Stimulated activated CD8-positive, alpha-beta memory T cell treated with anti-CD3 and anti-CD28 coated beads, Interleukin-4, amount 100 ng/mL, for 4 hours (primary cell): ENCODE data around the gene RUFY1.
"Not testable (repeated sequence)": the region's sequence is repeated elsewhere in the genome, so short reads cannot be mapped to it uniquely, and the experiment has no call there.

Experiments
- DNase-seq, 2 donors: peaks; one replicate each; pipeline ENCODE4 v3.0.0-alpha.2; 2020; ENCODE audit warnings: low read depth in 2 of 2, low spot score in 1 of 2

Gene RUFY1

DNA sequence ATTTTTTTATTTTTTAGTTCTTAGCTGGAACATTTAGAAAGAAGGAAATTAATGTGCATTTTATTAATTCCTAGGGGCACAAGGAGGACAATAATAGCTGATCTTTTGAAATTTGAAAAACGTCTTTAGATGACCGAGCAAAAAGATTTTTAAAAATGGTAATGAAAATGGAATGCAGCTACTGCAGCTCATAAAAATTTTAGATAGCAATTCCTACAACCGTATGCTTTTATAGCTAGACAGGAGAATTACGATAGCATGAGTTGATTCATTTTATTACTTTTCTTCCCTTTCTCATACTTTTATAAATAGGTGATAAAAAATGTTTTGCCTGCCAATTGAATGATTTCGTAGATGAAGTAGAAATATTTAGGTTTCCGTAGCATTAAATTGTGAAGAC lies 13.7 kb upstream of the RUFY1 start:
- no peak for DNase-seq

DNA sequence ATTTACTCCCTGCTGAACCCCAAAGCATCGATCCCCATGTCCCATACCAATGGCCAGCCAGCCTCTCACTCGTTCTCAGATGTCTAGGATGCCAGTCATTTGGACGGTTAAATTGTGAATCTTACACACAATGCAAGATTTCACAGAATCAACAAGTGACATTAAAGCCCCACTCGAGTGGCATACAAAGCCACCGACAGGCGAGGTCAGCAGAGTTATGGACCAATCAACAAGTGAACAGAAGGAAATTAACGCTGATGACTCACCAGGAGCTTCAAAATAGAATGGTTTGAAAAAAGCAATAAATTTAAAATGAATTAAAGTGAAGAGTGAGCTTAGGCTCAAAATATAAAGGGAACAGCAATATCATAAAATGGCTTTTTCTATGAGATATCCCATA lies 8.2 kb upstream of the RUFY1 start:
- DNase-seq = no peak

DNA sequence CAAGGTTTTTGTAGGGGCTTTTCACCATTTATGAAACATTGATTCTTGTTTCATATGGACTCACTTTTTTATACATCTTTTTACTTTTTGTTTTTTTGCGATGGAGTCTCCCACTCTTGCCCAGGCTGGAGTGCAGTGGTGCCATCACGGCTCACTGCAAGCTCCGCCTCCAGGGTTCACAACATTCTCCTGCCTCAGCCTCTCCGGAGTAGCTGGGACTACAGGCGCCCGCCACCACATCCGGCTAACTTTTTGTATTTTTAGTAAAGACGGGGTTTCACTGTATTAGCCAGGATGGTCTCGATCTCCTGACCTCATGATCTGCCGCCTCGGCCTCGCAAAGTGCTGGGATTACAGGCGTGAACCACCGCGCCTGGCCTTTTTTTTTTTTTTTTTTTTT lies 7.1 kb upstream of the RUFY1 start:
- not testable (repeated sequence) for DNase-seq

DNA sequence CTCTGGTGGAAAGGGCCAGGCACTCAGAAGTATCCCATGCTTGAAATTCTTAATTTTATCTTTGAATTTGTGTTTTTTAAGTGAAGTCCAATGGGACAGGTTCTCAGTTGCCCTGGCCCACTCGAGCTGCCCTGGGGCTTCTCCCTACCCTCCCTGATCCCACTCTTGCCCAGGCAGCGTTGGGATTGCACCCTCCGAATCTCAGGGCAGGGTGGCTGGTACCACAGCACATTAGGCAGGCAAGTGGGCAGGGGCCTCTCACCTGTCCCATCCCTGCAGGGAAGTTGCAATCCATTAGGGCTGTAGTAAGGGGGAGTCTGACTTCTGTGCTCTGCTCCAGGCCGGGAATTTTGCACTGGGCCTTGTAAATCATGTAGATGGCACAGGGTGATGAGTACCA lies 2.7 kb downstream of the RUFY1 start:
- DNase-seq = no peak

DNA sequence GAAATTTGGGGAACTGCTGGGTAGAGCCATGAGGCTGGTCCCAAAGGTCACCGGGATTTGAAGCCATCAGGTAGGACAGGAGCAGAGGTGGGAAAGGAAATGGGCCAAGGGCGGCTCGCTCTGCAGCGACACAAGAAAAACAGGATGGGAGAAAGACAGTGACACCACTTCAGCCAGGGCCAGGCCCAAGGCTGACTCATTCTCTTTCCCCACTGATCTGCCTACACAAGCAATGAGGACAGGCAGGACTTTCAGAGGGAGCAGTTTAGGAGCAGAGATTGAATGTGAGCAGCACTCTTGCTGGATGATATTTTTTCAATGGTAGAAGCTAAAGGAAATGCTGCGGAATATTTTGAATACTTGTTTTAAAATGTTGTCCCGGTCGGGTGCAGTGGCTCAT lies 3.5 kb downstream of the RUFY1 start:
- DNase-seq = no peak

DNA sequence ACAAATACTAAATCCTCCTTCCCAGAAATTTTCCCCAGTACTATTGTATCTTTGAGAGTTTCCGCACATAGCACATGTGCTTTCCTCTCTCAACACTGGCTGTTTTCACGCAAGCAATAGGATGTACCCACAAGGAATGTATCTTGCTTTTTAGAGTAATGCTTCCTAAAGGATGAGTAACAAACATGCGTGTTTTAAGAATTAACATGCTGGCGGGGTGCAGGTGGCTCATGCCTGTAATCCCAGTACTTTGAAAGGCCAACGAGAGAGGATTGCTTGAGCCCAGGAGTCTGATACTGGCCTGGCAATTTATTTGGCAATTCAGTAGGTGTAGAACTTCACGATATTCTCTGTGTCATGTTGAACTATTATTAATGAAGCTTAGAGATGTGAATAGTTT lies 4.6 kb downstream of the RUFY1 start:
- DNase-seq = no peak

DNA sequence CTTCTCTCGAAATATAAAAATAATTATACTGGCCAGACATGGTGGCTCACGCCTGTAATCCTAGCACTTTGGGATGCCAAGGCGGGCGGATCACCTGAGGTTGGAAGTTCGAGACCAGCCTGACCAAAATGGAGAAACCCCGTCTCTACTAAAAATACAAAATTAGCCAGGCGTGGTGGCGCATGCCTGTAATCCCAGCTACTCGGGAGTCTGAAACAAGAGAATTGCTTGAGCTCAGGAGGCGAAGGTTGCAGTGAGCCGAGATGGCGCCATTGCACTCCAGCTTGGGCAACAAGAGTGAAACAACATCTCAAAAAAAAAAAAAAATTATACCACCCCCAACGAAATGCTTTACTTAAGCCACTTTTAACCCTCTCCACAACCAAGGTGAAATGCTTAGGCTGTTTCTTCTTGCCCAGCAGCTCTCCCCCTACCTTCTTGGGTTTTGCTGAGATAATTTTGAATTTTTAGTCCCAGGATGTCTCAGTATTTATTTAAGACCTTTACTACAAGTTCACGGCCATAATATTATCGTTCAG lies 8.0 kb downstream of the RUFY1 start:
- not testable (repeated sequence) for DNase-seq

DNA sequence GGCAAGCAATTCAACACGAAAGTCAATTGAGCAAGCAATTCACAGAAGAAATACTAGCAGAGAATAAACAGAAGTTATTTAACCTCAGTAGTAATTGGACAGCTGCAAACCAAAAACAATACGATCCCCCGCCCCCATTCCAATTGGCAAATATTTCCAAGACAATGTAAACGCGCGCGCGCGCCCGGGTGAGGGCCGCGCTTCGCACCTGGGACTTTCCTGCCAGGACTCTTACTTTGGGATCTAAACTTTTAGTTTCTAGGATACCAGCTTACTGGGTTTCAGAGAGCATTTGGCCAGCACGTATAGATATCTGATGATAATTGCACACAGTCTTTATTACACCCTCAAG lies 8.6 kb downstream of the RUFY1 start:
- DNase-seq = no peak

DNA sequence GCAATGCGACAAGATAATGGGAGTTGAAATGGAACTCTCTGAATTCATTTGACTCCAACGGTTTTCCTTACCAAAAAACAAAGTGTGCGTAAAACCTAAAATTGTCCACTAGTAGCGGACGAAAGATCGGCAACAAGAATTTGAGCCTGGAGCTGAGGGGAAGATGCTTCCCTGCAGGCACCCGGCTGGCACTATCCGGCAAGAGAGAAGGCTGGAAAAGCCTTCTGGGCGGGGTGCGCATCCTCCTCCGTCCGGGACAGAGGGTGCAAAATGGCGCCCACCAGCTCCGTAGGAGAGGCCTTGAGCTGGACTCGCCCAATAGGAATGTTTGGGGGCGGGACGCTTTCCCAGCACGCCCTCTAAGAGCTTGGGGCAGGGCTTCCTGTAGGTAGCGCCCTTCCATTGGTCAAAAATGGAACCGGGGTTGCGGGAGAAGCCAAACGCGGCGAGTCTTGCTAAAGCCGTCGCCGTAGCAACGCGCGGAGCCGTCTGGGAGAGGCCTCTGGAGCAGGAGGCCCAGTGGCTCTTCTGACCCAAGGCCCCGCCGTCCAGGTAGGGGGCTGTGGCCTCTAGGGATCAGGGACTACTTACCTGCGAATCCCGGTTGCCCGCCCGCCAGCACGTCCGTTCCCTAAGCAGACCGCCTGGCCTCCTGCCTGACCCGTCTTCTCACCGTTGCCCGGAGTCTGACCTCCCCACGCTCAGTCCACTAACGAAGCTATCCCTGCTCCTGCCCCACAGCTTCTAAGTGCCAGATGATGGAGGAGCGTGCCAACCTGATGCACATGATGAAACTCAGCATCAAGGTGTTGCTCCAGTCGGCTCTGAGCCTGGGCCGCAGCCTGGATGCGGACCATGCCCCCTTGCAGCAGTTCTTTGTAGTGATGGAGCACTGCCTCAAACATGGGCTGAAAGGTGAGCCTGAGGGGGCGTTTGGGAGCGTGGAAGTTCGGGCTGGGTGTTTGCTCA lies 9.2 kb downstream of the RUFY1 start:
- DNase-seq = peak; percentile 62

DNA sequence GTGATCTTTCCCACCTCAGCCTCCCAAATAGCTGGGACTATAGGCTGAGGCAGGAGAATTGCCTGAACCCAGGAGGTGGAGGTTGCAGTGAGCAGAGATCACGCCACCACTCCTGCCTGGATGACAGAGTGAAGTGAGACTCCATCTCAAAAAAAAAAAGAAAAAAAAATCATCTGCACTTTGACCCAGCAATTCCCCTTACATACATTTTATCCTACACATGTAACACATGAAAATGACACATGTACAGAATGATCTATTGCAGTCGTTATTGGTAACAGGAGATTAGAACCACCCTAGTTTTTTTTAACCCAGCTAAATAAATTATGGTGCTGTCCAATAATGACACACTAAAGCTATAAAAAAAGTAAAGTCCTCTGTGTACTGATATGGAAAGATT lies 14.2 kb downstream of the RUFY1 start:
- no peak for DNase-seq

DNA sequence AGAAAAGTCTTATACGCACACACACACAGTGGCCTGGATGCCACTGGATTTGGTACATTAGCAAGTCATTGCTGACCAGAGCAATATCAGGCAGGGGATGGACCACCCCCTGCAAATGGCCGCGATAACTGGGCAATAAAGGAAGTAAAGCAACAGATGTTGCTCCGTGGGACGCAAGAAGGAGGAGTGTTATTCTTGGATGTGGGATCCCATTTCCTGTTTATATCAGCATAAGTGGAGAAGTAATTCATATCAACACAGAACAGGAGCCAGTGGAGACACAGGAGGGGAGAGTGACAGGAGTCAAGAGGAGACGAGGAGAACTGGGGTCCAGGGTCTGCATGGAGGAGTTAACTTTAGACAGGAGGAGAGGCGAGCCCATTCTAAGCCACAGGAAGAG lies 18.4 kb downstream of the RUFY1 start:
- DNase-seq = no peak

DNA sequence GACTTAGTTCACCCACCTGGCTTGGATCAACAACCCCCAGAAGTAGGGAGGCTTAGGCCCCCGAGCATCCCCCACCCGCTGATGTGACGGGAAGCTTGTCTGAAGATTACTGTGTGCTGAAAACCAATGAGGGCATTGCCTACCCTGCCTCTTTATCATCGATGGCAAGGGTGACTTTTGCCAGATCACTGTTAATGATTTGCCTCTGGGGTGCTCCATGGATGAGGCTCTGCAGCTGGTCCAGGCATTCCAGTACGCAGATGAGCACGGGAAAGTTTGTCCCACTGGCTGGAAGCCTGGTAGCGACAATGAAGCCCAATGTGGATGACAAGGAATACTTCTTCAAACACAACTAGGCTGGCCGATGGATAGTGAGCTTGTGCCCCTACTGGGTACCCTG lies 22.0 kb downstream of the RUFY1 start:
- no peak for DNase-seq

DNA sequence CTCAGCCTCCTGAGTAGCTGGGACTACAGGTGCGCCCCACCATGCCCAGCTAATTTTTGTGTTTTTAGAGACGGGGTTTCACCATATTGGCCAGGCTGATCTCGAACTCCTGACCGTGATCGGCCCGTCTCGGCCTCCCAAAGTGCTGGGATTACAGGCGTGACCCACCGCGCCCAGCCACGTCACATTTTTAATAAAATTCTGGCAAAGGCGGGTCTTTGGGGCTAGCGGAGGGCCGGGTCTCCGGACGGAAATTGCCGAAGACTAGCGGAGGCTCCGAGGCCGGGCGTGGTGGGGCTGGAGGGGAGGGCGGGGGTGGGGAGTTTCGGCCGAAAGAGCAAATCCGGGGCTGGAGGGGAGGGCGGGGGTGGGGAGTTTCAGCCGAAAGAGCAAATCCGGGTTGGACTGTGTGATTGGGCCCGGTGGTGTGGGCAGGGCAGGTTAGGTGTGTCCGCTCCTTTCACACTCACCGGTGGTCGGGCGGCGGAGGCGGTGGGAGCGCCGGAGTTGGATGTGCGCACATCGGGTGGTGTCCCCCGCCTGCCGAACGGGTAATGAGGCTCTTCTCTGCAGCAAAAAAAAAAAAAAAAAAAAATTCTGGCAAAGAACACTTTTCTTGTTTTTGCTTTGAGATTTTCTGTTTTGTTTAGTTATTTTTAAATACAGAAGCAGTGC lies 27.1 kb downstream of the RUFY1 start:
- DNase-seq = no peak

DNA sequence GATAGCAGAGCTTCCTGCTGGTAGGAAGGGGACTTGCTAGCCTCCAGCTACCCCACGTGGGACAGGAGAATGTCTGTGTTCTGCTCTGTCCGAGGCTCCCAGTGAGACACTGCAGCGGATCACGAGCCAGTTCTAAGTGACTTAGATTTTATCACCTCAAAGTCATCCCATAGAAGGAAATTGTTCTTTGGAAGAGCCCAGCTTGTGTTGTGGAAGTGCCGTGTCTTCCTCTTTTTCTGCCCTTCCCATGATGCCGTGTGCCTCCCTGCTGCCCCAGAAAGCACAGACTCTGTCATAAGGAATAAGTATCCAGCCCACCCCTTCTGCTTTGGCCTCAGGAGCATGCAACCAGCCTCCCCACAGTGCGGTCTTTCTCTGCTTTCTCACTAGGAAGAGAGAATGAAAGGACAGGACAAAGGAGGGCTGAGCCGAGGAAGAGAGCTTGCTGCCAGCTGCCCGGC lies 35.6 kb downstream of the RUFY1 start:
- no peak for DNase-seq

DNA sequence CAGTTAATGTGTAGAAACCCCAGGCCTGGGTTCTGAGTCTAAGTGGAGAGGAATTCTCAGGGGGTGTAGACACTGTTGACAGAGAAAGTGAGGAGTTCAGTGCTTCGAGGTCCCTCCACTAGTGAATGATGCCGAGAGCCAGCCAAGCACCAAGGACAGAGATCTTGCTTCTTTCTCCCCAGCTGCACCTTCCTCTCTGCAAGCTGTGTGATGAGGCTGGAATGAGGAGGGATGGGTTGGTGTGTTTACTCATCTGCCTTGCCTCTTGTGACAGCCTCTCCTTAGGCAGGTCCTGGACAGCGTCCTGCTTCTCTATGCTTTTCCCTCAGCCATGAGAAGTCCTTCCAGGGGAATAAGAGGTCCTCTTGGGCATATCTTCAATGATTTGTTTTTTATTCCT lies 37.8 kb downstream of the RUFY1 start:
- DNase-seq = no peak

DNA sequence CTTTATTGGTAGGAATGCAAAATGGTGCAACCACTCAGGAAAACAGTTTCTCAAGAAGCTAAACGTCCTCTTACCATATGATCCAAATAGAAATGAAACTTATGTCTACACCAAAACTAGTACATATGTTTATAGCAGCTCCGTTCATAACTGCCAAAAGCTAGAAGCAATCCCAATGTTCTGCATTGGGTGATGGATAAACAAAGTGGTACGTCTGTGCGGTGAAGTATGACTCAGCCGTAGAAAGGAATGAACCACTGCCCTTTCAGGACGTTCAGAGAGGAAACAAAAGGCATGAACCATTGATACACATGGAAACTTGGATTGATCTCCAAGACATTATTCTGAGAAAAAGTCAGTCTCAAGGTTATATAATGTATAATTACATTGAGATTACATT lies 45.6 kb downstream of the RUFY1 start:
- no peak for DNase-seq

DNA sequence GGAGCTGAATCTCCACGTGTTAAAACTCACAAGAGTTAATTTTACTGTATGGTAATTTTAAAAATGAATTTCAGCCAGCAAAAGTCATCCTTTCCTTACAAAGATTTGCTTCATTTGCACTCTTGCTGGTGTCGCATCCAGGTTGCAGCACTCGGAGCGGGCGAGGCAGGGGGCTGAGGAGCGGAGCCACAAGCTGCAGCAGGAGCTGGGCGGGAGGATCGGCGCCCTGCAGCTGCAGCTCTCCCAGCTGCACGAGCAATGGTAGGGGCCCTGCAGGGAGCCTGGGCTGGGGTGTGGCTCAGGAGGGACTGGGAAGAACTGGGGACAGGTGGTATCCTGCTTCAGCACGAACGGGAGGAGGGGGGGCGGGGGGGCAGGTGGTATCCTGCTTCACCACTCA lies 46.1 kb downstream of the RUFY1 start:
- no peak for DNase-seq

DNA sequence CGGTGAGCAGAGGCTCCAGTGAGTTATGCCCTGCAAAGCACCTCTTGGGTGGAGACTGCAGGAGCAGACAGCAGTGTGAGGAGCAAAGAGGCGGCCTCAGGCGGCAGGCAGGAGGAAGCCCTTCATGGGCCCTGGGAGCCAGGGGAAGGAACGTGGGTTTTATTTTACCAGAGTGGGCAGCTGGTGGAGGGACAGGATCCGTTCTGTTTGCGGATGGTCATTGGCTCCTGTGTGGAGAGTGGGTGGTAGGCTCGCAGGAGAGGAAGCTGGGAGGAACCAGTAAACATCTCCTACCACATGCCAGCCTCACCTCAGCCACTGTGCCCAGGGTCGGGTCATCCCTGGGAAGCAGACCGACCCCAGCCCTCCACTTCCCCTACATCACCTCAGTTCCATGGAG lies 48.7 kb downstream of the RUFY1 start:
- DNase-seq = no peak

DNA sequence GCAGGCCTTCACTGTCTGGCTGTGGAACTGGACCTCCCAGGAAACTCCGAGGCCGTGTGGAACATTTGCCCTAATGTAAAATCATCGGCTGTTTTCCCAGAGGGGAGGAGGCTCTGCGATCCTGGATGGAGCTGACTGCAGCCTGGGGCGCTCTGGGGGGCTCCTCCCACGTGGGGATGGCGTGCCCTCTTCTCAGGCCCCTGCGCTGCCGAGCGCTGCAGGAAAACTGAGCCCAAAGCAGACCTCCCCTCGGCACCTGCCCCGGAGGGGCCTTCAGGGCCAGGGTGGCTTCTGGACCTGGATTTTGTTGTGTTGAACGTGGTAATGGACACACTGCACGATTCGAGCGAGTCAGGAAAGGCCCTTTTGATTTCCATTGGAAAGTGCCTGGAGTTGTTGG lies 49.2 kb downstream of the RUFY1 start:
- DNase-seq = no peak

DNA sequence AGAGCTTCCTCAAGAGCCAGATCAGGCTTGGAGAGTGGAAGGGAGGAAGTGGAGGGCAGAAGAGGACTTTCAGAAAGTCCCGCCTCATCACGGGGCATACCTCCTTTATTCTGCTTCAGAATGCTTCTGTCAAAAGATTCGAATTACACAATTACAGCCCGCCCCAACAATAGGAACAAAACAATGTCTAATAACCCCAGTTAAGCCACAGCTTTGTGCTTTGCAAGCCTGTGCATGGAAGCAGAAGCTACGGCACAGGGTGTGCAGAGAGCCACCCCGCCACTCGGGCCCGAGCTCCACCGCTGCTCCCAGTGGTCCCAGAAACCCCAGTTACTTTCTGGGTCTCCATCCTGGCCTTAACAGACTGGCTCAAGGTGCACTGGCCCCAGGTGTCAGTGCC lies 49.6 kb downstream of the RUFY1 start:
- DNase-seq = no peak

DNA sequence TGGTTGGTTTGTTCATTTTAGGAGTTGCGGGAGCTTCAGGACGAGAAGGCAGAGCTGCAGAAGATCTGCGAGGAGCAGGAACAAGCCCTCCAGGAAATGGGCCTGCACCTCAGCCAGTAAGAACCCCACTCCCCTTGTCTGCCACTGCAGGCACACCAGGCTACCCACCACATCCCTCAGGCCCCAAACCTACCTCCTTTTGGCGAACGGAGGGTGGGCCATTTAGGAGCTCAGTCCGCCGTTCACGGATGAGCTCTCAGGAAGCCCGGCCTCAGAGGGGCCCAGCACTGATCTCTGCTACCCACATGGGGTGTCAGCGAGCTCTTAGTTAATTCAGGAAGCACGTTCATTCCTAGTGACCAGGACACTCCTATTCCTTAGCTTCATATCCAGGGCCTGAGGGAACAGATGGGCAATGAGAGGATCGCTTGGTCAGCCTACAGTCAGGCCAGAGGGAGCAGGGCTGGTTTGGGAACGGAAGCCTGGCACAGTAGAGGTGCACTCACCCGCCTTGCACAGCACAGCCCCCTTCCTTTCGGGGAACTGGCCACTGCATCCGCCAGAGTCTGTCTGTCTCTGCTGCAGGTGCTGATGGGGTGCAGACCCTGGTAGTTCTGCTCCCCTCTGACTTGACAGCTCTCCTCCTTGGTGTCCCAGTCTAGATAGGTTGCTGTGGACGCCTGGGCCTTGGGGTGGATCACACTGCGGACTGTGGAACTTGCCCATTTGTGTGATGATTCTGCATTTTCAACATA lies 51.7 kb downstream of the RUFY1 start:
- DNase-seq = no peak

DNA sequence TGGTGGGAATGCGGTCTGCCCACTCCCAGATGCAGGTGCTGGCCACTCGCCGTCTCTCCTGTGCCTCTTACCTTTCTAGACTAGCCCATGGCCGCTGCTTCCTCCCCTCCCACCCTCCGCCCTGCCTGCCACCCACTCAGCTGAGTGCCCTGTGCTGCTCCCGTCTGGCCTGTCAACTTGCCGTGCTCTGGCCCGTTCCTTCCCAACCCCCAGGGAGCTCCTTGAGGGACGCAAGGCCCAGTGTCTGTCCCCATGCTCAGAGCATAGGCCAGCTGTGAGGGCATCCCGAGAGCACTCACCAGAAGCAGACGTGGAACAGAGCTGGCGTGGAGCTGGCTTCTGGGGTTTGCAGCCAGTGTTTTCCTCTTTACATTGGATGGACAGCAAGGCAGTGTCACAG lies 53.0 kb downstream of the RUFY1 start:
- no peak for DNase-seq
